ENCODE data around the gene NOMO2. TPM values are rescaled to one million over a fixed set of nuclear protein-coding genes. Genes with fewer than 3 reads are reported as not detected.
"Not testable (repeated sequence)": the region's sequence is repeated elsewhere in the genome, so short reads cannot be mapped to it uniquely, and the experiment has no call there.

NOMO2 gene
- total RNA-seq, 5 donors from 2014 or later (not counting 1 experiment from before 2014, with no cell fraction given) = 47.1 to 96.3 (median 83.5) TPM

GRCh38 chr16:18387767-18388166, 174.1 kb downstream of the NOMO2 start:
- H3K4me3 ChIP-seq (ENCODE audit: control insufficient read depth in 1 of 2, extremely low read depth in 1 of 2, low read length in 1 of 2); DNase-seq; ATAC-seq (replicated peaks in 1 of 4); H3K36me3 Mint-ChIP-seq; H3K27me3 Mint-ChIP-seq; H3K9me3 Mint-ChIP-seq; H3K27ac ChIP-seq (ENCODE audit: low read length); H3K36me3 ChIP-seq (ENCODE audit: control insufficient read depth in 2 of 2, extremely low read depth in 1 of 2, insufficient read depth in 1 of 2, low read length in 1 of 2); CTCF ChIA-PET; H3K9me3 ChIP-seq; H3K4me3 Mint-ChIP-seq; H3K4me1 Mint-ChIP-seq; H3K27ac Mint-ChIP-seq; POLR2A ChIA-PET; H3K27me3 ChIP-seq (replicated peaks in 1 of 2; ENCODE audit: control insufficient read depth in 2 of 2, extremely low read depth in 1 of 2, insufficient read depth in 2 of 2, low read length in 1 of 2); H3K4me1 ChIP-seq (ENCODE audit: control insufficient read depth in 1 of 2, extremely low read depth in 1 of 2, insufficient read depth in 2 of 2, low read length in 2 of 2): not testable (repeated sequence)
- WGBS (ENCODE audit: insufficient coverage) = no CpG with 5 or more reads among the region's 43 CpGs

DNA sequence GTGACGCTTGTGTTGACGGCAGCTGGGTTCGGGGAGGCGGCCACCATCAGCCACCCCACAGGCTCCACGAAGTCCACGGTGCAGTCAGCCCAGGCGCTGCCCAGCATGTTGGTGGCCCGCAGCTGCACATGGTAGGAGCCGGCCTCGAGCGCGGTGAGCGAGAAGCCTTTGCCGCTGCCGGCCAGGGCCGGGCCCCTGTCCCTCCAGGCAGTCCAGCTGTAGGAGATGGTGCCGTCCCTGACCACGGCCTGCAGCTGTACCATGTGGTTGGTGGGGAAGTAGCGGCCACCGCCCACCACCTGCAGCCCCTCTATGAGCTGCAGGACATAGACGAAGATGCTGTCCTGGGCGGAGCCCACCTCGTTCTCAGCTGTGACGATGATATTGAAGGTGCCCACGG, 175.4 kb downstream of the NOMO2 start:
- H3K27ac ChIP-seq (ENCODE audit: low read length); H3K4me3 ChIP-seq (ENCODE audit: control insufficient read depth in 1 of 2, extremely low read depth in 1 of 2, low read length in 1 of 2); H3K4me1 ChIP-seq (ENCODE audit: control insufficient read depth in 1 of 2, extremely low read depth in 1 of 2, insufficient read depth in 2 of 2, low read length in 2 of 2); CTCF ChIA-PET; H3K27ac Mint-ChIP-seq; POLR2A ChIA-PET; H3K36me3 ChIP-seq (ENCODE audit: control insufficient read depth in 2 of 2, extremely low read depth in 1 of 2, insufficient read depth in 1 of 2, low read length in 1 of 2); H3K9me3 Mint-ChIP-seq; H3K4me3 Mint-ChIP-seq; H3K9me3 ChIP-seq; H3K36me3 Mint-ChIP-seq; H3K27me3 ChIP-seq (replicated peaks in 1 of 2; ENCODE audit: control insufficient read depth in 2 of 2, extremely low read depth in 1 of 2, insufficient read depth in 2 of 2, low read length in 1 of 2); DNase-seq; H3K4me1 Mint-ChIP-seq; H3K27me3 Mint-ChIP-seq; ATAC-seq (replicated peaks in 1 of 4): not testable (repeated sequence)
- WGBS (ENCODE audit: insufficient coverage) = no CpG with 5 or more reads among the region's 25 CpGs

- H3K36me3 Mint-ChIP-seq = not testable (repeated sequence)
These were observed 176.6 kb downstream of the NOMO2 start for GRCh38 chr16:18385285-18385684.

DNA sequence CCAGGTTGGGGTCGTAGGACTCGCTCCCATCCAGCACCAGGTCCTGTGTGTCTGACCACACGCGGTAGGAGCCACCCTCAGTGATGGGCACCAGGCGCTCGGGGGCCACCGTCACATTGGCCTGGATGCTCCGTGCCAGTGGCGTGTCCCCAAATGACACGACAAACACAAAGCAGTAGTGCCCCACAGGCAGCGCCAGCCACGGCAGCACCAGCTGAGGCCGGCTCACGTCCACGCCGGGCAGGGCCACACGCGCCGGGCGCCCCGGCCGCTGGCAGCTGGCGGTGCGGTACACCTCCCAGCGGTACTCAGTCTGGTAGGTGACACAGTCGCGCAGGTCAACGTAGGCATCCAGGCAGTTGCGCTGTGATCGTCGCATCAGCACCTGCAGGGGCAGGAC, 177.0 kb downstream of the NOMO2 start:
- H3K27ac Mint-ChIP-seq; H3K27me3 ChIP-seq (replicated peaks in 1 of 2; ENCODE audit: control insufficient read depth in 2 of 2, extremely low read depth in 1 of 2, insufficient read depth in 2 of 2, low read length in 1 of 2); H3K27me3 Mint-ChIP-seq; H3K4me1 ChIP-seq (ENCODE audit: control insufficient read depth in 1 of 2, extremely low read depth in 1 of 2, insufficient read depth in 2 of 2, low read length in 2 of 2); DNase-seq; H3K36me3 Mint-ChIP-seq; H3K9me3 ChIP-seq; H3K4me3 ChIP-seq (ENCODE audit: control insufficient read depth in 1 of 2, extremely low read depth in 1 of 2, low read length in 1 of 2); H3K4me1 Mint-ChIP-seq; ATAC-seq (replicated peaks in 1 of 4); H3K27ac ChIP-seq (ENCODE audit: low read length); H3K36me3 ChIP-seq (ENCODE audit: control insufficient read depth in 2 of 2, extremely low read depth in 1 of 2, insufficient read depth in 1 of 2, low read length in 1 of 2); H3K9me3 Mint-ChIP-seq; CTCF ChIA-PET; POLR2A ChIA-PET; H3K4me3 Mint-ChIP-seq: not testable (repeated sequence)
- WGBS (ENCODE audit: insufficient coverage) = no CpG with 5 or more reads among the region's 31 CpGs

More at GRCh38 chr16:18385285-18385684, 176.6 kb downstream of the NOMO2 start:
- H3K4me1 ChIP-seq (ENCODE audit: control insufficient read depth in 1 of 2, extremely low read depth in 1 of 2, insufficient read depth in 2 of 2, low read length in 2 of 2); ATAC-seq (replicated peaks in 1 of 4); H3K27me3 ChIP-seq (replicated peaks in 1 of 2; ENCODE audit: control insufficient read depth in 2 of 2, extremely low read depth in 1 of 2, insufficient read depth in 2 of 2, low read length in 1 of 2); H3K36me3 ChIP-seq (ENCODE audit: control insufficient read depth in 2 of 2, extremely low read depth in 1 of 2, insufficient read depth in 1 of 2, low read length in 1 of 2); H3K27me3 Mint-ChIP-seq; H3K4me3 Mint-ChIP-seq; POLR2A ChIA-PET; H3K27ac Mint-ChIP-seq; DNase-seq; H3K4me1 Mint-ChIP-seq; H3K4me3 ChIP-seq (ENCODE audit: control insufficient read depth in 1 of 2, extremely low read depth in 1 of 2, low read length in 1 of 2); H3K27ac ChIP-seq (ENCODE audit: low read length); H3K9me3 ChIP-seq; H3K9me3 Mint-ChIP-seq; CTCF ChIA-PET: not testable (repeated sequence)
- WGBS (ENCODE audit: insufficient coverage) = no CpG with 5 or more reads among the region's 33 CpGs

- H3K9me3 ChIP-seq; ATAC-seq (replicated peaks in 1 of 4); H3K27ac Mint-ChIP-seq; H3K36me3 ChIP-seq (ENCODE audit: control insufficient read depth in 2 of 2, extremely low read depth in 1 of 2, insufficient read depth in 1 of 2, low read length in 1 of 2); H3K9me3 Mint-ChIP-seq; H3K4me1 ChIP-seq (ENCODE audit: control insufficient read depth in 1 of 2, extremely low read depth in 1 of 2, insufficient read depth in 2 of 2, low read length in 2 of 2); POLR2A ChIA-PET; H3K27me3 ChIP-seq (replicated peaks in 1 of 2; ENCODE audit: control insufficient read depth in 2 of 2, extremely low read depth in 1 of 2, insufficient read depth in 2 of 2, low read length in 1 of 2); H3K27me3 Mint-ChIP-seq; DNase-seq; CTCF ChIA-PET; H3K4me1 Mint-ChIP-seq; H3K36me3 Mint-ChIP-seq; H3K4me3 ChIP-seq (ENCODE audit: control insufficient read depth in 1 of 2, extremely low read depth in 1 of 2, low read length in 1 of 2); H3K4me3 Mint-ChIP-seq; H3K27ac ChIP-seq (ENCODE audit: low read length): not testable (repeated sequence)
- WGBS (ENCODE audit: insufficient coverage) = no CpG with 5 or more reads among the region's 25 CpGs
These were observed 177.7 kb downstream of the NOMO2 start for GRCh38 chr16:18384098-18384636.

GRCh38 chr16:18382696-18383095, 179.2 kb downstream of the NOMO2 start:
- ATAC-seq (replicated peaks in 1 of 4); H3K4me3 Mint-ChIP-seq; H3K36me3 ChIP-seq (ENCODE audit: control insufficient read depth in 2 of 2, extremely low read depth in 1 of 2, insufficient read depth in 1 of 2, low read length in 1 of 2); H3K9me3 Mint-ChIP-seq; H3K4me3 ChIP-seq (ENCODE audit: control insufficient read depth in 1 of 2, extremely low read depth in 1 of 2, low read length in 1 of 2); POLR2A ChIA-PET; H3K36me3 Mint-ChIP-seq; H3K27ac ChIP-seq (ENCODE audit: low read length); H3K9me3 ChIP-seq; H3K27ac Mint-ChIP-seq; H3K4me1 ChIP-seq (ENCODE audit: control insufficient read depth in 1 of 2, extremely low read depth in 1 of 2, insufficient read depth in 2 of 2, low read length in 2 of 2); CTCF ChIA-PET; H3K27me3 ChIP-seq (replicated peaks in 1 of 2; ENCODE audit: control insufficient read depth in 2 of 2, extremely low read depth in 1 of 2, insufficient read depth in 2 of 2, low read length in 1 of 2); H3K4me1 Mint-ChIP-seq; H3K27me3 Mint-ChIP-seq: not testable (repeated sequence)
- peak in 1 of 35 experiments; percentile 4 for DNase-seq
- WGBS (ENCODE audit: insufficient coverage) = no CpG with 5 or more reads among the region's 28 CpGs
